Measurements from ENCODE around the gene TGFB1. TPM values are rescaled to one million over a fixed set of nuclear protein-coding genes. Genes with fewer than 3 reads are reported as not detected.
"Not testable (repeated sequence)": the region's sequence is repeated elsewhere in the genome, so short reads cannot be mapped to it uniquely, and the experiment has no call there.

The TGFB1 gene
- total RNA-seq, 3 donors from 2014 or later, result 134 to 168 (median 142) TPM

DNA sequence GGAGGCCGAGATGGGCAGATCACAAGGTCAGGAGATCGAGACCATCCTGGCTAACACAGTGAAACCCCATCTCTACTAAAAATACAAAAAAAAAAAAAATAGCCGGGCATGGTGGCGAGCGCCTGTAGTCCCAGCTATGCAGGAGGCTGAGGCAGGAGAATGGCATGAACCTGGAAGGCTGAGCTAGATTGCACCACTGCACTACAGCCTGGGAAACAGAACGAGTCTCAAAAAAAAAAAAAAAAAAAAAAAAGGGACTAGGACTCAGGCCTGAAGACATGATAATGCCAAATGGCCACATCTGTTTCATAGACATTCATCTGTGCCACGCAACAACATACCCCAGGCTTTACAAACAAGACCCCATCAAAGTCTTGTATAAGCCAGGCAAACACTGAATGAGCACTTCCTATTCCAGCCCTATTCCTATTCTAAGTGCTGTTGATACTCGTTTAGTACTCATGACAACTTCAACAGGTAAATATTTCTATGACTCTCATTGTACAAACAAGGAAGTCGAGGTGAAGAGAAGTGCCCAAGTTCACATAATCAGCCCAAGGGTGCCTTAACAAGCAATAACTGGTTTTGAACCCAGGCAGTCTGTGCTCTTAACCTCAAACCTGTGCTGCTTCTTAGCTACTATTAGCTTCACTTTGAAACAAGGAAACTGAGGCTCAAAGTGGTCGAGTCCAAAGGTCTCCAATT lies 8.6 kb upstream of the TGFB1 start:
- Mint-ChIP-seq H3K9me3 (no peaks in the 10 kb centered on the region), H3K27me3 (ENCODE audit: low read depth) (no peaks in the 10 kb centered on the region), H3K4me1 (ENCODE audit: low read depth) (peaks cover 46% of the 10 kb centered on the region), H3K4me3 (no peak overlapping the region), H3K36me3 (ENCODE audit: insufficient read depth) (peaks cover 1% of the 10 kb centered on the region)
- DNase-seq (no peak), ATAC-seq (no peak)

DNA sequence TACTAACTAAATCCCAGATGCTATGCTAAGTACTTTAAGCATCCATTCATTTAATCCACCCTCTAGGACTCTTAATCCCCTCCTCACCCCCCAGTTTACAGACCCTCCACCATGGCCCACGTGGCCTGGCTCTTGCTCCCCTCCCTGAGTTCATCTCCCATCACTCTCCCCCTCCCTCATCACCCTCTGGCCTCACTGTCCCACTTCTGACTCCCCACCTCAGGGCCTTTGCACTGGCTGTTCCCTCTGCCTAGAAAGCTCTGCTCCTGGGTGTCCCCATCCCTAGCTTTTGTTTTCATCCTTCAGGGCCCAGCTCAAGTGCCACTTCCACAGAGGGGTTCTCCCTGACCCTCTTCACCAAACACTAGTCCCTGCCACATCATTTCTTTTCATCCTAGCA lies 6.0 kb upstream of the TGFB1 start:
- H3K4me1 Mint-ChIP-seq (ENCODE audit: low read depth), result peaks cover 69% of the 10 kb centered on the region
- no peaks in the 10 kb centered on the region for H3K9me3 Mint-ChIP-seq
- no peaks in the 10 kb centered on the region for H3K27me3 Mint-ChIP-seq (ENCODE audit: low read depth)
- H3K4me3 Mint-ChIP-seq, result no peak overlapping the region
- H3K36me3 Mint-ChIP-seq (ENCODE audit: insufficient read depth), result peaks cover 1% of the 10 kb centered on the region
- DNase-seq (no peak), ATAC-seq (no peak)

DNA sequence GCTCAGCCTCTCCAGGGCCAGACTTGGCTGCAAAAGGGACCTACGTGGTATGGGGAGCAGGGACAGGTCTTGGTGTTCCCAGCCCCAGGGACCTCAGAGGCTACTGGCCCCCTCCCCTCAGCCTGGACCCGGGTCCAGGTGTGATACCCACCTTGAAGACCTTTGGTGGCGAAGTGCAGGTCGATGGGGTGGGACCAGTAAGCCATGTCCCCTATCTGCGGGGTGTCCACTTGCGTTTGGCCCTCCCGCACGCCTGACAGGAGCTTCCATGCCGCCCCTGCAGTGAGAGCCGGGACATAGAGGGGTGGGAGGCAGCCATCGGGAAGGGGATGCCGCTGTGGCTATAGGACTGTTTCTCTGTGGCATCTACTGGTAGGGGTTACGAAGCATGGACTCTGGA lies 4.0 kb upstream of the TGFB1 start:
- no peaks in the 10 kb centered on the region for H3K27me3 Mint-ChIP-seq (ENCODE audit: low read depth)
- no peak overlapping the region for H3K4me3 Mint-ChIP-seq
- DNase-seq (no peak), ATAC-seq (no peak)
- H3K4me1 Mint-ChIP-seq (ENCODE audit: low read depth), result peaks cover 61% of the 10 kb centered on the region
- H3K9me3 Mint-ChIP-seq, result no peaks in the 10 kb centered on the region
- peaks cover 1% of the 10 kb centered on the region for H3K36me3 Mint-ChIP-seq (ENCODE audit: insufficient read depth)

GRCh38 chr19:41356984-41357739 lies 3.4 kb upstream of the TGFB1 start:
- H3K9me3 Mint-ChIP-seq, result no peaks in the 10 kb centered on the region
- no peaks in the 10 kb centered on the region for H3K27me3 Mint-ChIP-seq (ENCODE audit: low read depth)
- ATAC-seq, result no peak
- H3K4me3 Mint-ChIP-seq, result peak overlapping the region; percentile 63
- H3K4me1 Mint-ChIP-seq (ENCODE audit: low read depth), result peaks cover 56% of the 10 kb centered on the region
- DNase-seq, result peak; percentile 40
- H3K36me3 Mint-ChIP-seq (ENCODE audit: insufficient read depth), result peaks cover 1% of the 10 kb centered on the region

DNA sequence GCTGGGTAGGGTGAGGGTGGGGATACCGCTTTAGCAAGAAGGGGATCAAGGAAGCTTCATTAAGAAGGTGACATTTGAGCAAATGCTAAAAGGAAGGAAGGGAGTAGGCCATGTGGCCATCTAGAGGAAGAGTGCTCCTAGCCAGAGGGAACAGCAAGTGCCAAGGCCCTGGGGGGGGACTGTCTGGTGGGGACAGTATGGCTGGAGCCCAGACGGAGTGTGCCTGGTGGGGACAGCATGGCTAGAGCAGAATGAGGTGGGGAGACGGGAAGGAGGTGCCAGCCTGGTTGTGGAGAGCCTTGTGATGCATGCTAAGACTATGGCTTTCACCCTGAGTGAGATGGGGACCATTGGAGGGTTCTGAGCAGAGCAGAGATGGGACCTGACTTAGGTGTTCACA lies 2.1 kb upstream of the TGFB1 start:
- Mint-ChIP-seq H3K9me3 (no peaks in the 10 kb centered on the region), H3K4me1 (ENCODE audit: low read depth) (peaks cover 59% of the 10 kb centered on the region), H3K27me3 (ENCODE audit: low read depth) (no peaks in the 10 kb centered on the region), H3K36me3 (ENCODE audit: insufficient read depth) (peaks cover 1% of the 10 kb centered on the region), H3K4me3 (peak overlapping the region; percentile 63)
- ATAC-seq, result no peak
- DNase-seq, result no peak

GRCh38 chr19:41355035-41355434 lies 1.3 kb upstream of the TGFB1 start:
- Mint-ChIP-seq H3K4me3 (peak overlapping the region; percentile 57), H3K4me1 (ENCODE audit: low read depth) (peaks cover 63% of the 10 kb centered on the region), H3K27me3 (ENCODE audit: low read depth) (no peaks in the 10 kb centered on the region), H3K9me3 (no peaks in the 10 kb centered on the region), H3K36me3 (ENCODE audit: insufficient read depth) (peaks cover 1% of the 10 kb centered on the region)
- ATAC-seq (no peak), DNase-seq (no peak)

- H3K27me3 Mint-ChIP-seq (ENCODE audit: low read depth), result no peaks in the 10 kb centered on the region
- H3K4me1 Mint-ChIP-seq (ENCODE audit: low read depth), result peaks cover 66% of the 10 kb centered on the region
- no peaks in the 10 kb centered on the region for H3K9me3 Mint-ChIP-seq
- H3K36me3 Mint-ChIP-seq (ENCODE audit: insufficient read depth), result peaks cover 1% of the 10 kb centered on the region
- H3K4me3 Mint-ChIP-seq, result peak overlapping the region; percentile 84
- DNase-seq (no peak), ATAC-seq (no peak)
Observed at GRCh38 chr19:41354343-41354953, 726 bp upstream of the TGFB1 start.

DNA sequence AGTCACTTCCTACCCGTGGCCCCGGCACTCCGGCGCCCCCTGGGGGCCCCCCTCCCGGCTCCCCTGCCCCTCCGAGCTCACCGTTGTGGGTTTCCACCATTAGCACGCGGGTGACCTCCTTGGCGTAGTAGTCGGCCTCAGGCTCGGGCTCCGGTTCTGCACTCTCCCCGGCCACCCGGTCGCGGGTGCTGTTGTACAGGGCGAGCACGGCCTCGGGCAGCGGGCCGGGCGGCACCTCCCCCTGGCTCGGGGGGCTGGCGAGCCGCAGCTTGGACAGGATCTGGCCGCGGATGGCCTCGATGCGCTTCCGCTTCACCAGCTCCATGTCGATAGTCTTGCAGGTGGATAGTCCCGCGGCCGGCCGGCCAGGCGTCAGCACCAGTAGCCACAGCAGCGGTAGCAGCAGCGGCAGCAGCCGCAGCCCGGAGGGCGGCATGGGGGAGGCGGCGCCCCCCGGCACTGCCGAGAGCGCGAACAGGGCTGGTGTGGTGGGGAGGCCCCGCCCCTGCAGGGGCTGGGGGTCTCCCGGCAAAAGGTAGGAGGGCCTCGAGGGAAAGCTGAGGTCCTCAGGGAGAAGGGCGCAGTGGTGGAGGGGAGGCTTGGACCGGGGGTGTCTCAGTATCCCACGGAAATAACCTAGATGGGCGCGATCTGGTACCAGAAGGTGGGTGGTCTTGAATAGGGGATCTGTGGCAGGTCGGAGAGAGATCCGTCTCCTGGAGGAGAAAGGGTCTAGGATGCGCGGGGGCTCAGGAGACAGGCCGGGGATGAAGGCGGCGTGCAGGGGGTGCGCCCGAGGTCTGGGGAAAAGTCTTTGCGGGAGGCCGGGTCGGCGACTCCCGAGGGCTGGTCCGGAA lies 885 bp downstream of the TGFB1 start:
- peak; percentile 30 to 38 for ATAC-seq
- peak; percentile 74 for DNase-seq
- peaks cover 65% of the 10 kb centered on the region for H3K4me1 Mint-ChIP-seq (ENCODE audit: low read depth)
- H3K9me3 Mint-ChIP-seq, result no peaks in the 10 kb centered on the region
- H3K27me3 Mint-ChIP-seq (ENCODE audit: low read depth), result no peaks in the 10 kb centered on the region
- H3K36me3 Mint-ChIP-seq (ENCODE audit: insufficient read depth), result peaks cover 3% of the 10 kb centered on the region
- H3K4me3 Mint-ChIP-seq, result peak overlapping the region; percentile 99

DNA sequence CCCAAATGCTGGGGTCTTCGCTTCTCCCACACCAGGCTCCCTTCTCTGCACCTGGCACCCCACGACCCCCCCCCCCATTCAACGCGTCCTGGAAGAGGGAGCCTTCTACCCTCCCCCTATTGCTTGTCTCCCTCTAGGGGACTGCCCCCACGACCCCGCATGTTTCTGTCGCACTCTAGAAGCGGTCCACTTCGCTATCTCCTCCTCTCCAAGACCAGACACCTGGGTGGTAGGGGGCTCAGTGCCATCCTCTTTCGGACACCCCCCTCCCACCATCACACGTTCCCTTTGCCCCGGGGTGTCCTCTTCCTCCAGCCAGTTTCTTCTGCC lies 1.5 kb downstream of the TGFB1 start:
- Mint-ChIP-seq H3K36me3 (ENCODE audit: insufficient read depth) (peaks cover 3% of the 10 kb centered on the region), H3K4me3 (peak overlapping the region; percentile 99), H3K4me1 (ENCODE audit: low read depth) (peaks cover 61% of the 10 kb centered on the region), H3K27me3 (ENCODE audit: low read depth) (no peaks in the 10 kb centered on the region), H3K9me3 (no peaks in the 10 kb centered on the region)
- DNase-seq (peak; percentile 27), ATAC-seq (peak in 1 of 2 donors; percentile 0)

DNA sequence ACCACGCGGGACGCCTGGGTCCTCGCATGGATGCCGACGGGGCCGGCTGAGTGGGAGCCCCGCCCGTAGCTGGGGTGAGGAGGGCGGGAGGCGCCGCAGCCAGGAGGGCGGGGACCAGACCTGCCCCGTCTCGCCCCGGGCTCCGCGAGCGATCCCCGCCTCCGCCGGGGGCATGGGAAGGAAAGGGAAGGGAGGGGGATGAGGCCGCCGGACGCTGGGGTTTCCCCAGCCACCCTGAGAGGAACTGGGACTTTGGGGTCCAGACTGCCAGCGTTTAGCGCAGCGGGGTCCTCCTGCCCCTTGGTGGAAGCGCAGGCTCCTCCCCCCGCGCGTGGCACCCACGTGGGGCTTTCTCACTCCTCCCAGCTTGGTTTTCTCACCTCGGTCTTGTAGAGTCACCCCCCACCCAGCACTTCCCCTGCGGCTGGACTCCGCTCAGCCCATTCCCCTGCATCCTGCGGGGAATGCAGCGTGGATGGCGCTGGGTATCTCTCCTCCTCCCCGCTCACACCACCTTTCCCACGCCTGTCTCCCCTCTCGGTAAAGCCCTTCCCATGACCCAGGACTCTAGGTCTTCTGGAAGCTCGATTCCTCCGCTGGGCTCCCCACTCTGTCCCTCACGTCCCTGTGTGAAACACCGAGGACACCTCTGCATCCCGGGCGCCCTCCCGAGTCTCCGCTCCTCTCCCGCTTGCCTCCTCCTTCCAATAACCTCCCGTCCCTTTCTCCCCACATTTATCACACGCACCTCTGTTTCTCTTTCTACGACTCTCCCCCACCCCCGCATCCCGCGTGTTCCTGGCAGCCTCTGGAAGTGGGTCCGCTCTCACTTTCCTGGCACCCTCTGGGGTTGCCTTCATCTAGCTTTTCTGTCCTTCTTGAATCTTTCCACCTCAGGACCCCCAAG lies 2.1 kb downstream of the TGFB1 start:
- ATAC-seq, result peak; percentile 58 to 60
- Mint-ChIP-seq H3K27me3 (ENCODE audit: low read depth) (no peaks in the 10 kb centered on the region), H3K4me1 (ENCODE audit: low read depth) (peaks cover 54% of the 10 kb centered on the region), H3K4me3 (peak overlapping the region; percentile 99), H3K9me3 (no peaks in the 10 kb centered on the region), H3K36me3 (ENCODE audit: insufficient read depth) (peaks cover 6% of the 10 kb centered on the region)
- DNase-seq, result peak; percentile 79

DNA sequence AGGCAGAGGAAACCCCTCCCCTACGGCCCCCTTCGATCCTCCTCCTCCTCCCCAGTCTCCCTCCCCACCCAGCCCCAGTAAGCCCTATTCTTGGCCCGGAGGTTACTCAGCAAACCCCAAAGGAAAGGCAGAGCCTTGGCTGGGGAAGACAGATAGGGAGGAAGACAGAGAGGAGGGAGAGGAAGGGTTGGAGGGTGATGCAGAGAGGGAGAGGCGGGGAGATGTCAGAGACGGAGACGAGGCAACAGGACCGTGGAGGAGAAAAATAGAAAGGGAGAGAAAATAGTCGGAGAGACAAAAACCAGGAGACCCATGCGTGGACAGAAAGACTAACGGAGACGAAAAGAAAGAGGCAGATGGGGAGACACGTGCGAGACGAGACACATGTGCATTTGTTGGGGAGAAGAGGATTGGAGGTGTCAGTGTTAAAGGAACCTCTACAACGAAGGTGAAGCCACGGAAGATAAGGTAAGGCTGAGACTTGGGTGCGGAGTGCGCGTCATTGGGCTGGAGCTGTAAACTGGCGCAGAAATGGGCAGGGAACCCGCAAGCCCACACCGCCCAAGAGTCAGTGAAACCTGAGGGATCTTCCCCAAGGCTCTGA lies 2.9 kb downstream of the TGFB1 start:
- Mint-ChIP-seq H3K27me3 (ENCODE audit: low read depth) (no peaks in the 10 kb centered on the region), H3K36me3 (ENCODE audit: insufficient read depth) (peaks cover 9% of the 10 kb centered on the region), H3K4me1 (ENCODE audit: low read depth) (peaks cover 51% of the 10 kb centered on the region), H3K9me3 (no peaks in the 10 kb centered on the region), H3K4me3 (peak overlapping the region; percentile 99)
- no peak for DNase-seq
- ATAC-seq, result peak in 1 of 2 donors; percentile 7

- not testable (repeated sequence) for H3K4me3 Mint-ChIP-seq; H3K27me3 Mint-ChIP-seq (ENCODE audit: low read depth); DNase-seq; ATAC-seq; H3K9me3 Mint-ChIP-seq
- peaks cover 54% of the 10 kb centered on the region for H3K4me1 Mint-ChIP-seq (ENCODE audit: low read depth)
- H3K36me3 Mint-ChIP-seq (ENCODE audit: insufficient read depth), result peaks cover 25% of the 10 kb centered on the region
Observed at GRCh38 chr19:41346916-41347315, 6.8 kb downstream of the TGFB1 start.

- Mint-ChIP-seq H3K36me3 (ENCODE audit: insufficient read depth) (peaks cover 35% of the 10 kb centered on the region), H3K27me3 (ENCODE audit: low read depth) (no peaks in the 10 kb centered on the region), H3K9me3 (no peaks in the 10 kb centered on the region), H3K4me1 (ENCODE audit: low read depth) (peaks cover 51% of the 10 kb centered on the region), H3K4me3 (no peak overlapping the region)
- DNase-seq (no peak), ATAC-seq (no peak)
Observed at GRCh38 chr19:41344162-41344561, 9.6 kb downstream of the TGFB1 start.
